HG02840 (cell line): ENCODE measurements around the gene TSPOAP1.
"Not testable (repeated sequence)": the region's sequence is repeated elsewhere in the genome, so short reads cannot be mapped to it uniquely, and the experiment has no call there.

Experiments used
- ATAC-seq: cut with Tn5 transposase; IDR thresholded peaks from one replicate; pipeline ENCODE4 v1.9.1; 2021; ENCODE audit warnings: mild to moderate bottlenecking, moderate library complexity, moderate number of reproducible peaks; ENCODE audit not compliant: unreplicated experiment, low FRiP score

The TSPOAP1 gene

DNA sequence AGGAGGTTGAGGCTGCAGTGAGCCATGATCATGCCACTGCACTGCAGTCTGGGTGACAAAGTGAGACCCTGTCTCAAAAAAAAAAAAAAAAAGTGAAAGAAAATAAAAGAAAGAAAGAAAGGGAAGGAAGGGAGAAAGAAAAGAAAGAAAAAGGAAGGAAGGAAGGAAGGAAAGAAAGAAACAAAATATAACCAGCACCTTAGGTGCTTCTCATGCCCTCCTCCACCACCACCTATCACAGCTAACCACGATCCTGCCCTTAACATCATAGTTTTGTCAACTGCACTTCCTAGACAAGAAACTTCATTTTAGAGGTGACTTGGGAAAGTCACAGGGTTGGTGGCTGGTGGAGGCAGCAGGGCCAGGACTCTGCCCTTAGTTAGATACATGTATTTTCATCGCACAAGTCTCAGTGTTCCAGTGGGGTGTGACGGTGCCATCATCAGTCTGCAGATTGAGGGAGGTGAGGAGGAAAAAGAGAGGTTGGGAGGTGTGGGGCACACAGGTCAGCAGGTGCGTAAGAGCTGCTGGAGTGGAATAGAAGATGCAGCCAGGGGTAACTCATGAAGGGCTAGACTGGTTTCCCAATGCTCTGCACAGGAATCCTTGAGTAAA lies 13.4 kb upstream of the TSPOAP1 start:
- no peak for ATAC-seq

DNA sequence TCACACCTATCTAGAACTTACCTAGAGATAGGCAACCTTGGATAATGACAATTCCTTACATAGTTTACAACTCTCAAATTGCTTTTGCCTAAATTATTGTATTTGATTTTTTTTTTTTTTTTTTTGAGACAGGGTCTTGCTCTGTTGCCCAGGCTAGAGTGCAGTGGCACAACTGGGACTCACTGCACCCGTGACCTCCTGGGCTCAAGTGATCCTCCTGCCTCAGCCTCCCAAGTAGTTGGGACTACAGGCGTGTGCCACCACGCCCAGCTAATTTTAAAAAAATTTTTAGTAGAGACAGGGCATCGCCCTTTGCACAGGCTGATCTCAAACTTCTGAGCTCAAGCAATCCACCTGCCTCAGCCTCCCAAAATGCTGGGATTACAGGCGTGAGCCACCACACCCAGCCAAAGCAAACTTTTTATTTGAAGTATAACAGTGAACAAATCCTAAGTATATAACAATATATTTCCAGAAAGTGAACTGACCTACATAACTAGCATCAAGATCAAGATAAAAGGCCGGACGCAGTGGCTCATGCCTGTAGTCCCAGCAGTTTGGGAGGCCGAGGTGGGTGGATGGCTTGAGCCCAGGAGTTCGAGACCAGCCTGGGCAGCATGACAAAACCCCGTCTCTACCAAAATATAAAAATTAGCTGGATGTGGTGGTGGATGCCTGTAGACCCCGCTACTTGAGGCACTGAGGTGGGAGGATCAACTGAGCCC lies 12.7 kb upstream of the TSPOAP1 start:
- ATAC-seq, result not testable (repeated sequence)

DNA sequence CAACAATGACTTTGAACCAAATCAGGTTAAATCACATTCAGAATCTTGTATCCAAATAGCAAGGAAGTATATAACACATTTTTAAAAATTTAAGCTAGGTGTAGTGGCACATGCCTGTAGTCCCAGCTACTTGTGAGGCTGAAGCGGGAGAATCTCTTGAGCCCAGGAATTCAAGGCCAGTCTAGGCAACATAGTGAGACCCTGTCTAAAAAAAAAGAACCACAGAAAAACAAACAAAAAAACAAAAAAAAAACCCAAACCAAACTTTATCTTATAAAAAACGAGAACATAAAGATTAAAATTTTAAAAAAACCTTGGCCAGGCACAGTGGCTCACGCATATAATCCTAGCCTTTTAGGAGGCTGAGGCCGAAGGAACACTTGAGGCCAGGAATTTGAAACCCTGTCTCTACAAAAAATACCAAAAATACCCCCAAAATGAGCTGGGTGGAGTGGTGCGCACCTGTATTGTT lies 11.8 kb upstream of the TSPOAP1 start:
- ATAC-seq, result no peak

DNA sequence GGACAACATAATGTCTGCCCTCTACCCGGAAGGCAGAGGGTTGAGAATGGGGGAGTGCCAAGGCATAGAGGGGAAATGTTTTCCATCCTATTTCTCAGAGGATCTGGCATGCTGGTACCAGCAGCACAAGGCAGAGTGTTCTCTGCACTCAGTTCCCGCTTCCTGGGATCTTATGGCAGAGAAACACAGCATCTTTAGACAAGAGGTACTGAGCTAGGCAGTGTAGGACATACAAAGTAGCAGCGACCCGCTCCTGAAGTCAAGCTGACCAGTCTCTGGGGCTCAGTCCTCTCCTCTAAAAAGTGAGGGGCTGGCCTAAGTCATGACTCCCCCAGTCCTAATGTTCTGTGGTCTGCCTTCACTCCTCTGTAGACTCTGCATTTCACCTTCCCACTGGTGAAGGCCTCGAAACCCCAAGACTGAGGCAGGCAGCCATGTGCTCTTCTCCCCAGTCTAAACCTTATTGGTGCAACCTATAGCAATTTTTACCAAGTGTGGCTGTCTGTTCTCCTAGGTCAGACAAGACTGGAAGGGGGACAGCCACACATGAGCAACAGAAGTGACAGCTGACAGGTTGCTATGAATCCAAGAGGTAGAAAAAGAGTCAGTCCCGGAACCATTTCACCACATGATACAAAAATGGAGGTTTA lies 11.3 kb upstream of the TSPOAP1 start:
- ATAC-seq, result no peak

DNA sequence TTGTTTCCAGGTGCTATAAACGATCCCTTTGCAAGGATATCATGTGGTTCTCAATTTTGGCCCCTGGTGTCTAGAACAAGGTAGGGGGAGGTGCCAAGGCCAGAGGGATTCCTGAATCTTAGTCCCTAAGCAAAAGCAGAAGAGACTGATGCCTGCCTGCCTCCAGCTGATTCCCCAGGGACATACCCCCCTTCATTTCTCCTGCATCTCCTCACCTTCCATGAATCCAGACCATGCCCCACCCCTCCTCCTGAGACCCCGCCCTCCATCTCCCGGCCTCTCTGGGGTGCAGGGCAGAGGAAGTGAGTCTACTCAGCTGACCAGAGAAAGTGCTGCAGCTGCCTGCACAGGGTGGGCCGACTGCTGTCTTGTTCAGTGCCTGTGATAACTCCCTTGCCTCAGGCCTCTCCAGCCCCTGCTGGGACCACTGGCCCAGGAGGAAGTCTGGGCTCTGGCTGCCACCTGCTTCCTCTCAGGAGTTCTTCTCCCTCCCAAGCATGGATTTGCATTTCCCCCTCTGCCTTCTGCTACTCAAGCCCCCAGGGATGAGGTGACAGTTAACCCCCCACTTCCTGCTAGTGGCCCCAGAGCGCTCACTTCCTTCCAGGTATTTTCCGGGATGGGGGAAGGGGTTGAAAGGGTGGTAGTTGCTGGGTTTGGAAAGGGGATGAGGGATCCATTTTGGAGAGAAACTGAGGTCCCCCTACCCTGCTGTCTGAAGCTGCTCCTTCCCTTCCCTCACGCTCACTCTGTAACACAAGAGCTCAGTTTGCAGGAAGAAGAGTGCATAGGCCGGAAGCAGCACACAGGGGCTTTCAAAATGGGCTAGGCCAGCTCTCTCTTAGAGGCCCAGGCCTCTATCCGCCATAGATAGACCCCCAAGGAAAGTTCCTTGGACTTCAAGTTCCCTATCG lies 10.5 kb upstream of the TSPOAP1 start:
- ATAC-seq, result no peak

DNA sequence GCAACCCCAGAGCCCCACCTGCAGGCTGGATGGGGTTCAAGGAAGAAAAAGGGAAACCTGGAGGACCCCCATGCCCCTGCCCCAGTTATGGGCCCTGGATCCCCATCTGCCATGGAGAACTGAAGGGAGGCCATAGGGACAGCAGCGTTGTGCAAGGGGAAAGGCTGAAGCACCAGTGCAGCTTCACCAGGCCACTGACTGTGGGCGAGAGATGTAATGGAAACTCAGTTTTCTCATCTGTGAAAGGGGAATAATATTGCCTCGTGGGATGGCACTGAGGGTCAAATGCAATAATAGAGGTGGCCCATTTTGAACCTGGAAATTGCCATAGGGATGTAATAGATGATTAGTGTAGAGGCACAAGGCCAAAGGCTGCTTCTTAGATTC lies 9.9 kb upstream of the TSPOAP1 start:
- ATAC-seq, result no peak

DNA sequence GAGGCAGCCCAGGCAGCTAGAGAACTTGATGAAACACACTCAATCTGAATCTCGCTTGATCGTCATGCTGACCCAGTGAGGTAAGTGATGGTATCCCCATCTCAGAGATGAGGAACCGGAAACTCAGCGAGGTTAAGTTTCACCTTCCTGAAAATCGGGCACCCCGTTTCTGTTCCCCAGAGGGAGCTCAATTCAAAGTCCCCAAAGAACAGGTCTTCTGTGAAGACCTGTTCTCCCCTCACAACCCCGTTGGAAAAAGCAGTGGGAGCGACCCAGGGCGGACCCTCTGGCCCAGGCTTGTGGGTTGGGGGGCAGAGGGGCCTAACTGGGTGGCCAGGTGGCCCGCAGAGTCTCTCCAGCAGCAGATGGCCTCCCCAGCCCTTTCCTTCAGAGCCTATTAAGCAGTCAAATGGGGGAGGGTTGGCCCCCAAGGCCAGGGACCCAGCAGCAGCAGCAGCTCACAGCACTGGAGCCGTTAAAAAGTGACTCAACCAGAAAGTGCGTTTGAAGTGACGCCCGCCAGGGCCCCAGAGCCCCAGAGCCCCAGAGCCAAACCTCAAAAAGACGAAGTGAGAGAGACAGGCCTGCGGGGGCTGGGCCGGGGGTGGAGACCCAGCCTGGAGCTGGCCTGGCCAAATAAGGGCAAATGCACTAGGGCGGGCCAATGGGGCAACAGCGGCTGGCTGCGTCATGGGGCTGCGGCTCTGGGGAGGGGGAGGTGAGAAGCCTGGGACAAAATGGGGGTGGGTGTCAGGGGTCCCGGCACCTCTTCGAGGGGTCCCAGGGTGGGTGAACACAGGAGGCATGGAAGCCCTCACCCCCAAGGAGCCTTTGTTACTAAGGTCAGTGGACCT lies 9.2 kb upstream of the TSPOAP1 start:
- peak; percentile 53 for ATAC-seq

DNA sequence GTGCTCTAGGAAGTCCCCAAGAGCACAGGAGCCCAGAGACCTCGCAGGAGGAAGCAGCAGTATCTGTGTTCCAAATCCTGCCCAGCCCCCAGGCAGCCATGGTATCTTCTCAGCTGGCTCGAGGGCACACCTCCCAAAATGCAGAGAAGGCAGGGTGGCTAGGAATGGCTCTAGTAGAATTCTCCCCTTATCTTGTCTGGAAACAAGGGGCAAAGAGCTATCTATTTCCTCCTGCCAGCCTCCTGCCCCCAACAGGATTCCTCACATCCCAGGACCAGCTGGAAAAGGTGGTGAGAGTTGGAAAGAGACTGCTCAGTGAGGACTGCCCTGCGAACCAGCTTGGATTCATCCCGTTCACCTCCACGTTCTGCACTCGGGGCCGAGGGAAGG lies 8.6 kb upstream of the TSPOAP1 start:
- no peak for ATAC-seq

DNA sequence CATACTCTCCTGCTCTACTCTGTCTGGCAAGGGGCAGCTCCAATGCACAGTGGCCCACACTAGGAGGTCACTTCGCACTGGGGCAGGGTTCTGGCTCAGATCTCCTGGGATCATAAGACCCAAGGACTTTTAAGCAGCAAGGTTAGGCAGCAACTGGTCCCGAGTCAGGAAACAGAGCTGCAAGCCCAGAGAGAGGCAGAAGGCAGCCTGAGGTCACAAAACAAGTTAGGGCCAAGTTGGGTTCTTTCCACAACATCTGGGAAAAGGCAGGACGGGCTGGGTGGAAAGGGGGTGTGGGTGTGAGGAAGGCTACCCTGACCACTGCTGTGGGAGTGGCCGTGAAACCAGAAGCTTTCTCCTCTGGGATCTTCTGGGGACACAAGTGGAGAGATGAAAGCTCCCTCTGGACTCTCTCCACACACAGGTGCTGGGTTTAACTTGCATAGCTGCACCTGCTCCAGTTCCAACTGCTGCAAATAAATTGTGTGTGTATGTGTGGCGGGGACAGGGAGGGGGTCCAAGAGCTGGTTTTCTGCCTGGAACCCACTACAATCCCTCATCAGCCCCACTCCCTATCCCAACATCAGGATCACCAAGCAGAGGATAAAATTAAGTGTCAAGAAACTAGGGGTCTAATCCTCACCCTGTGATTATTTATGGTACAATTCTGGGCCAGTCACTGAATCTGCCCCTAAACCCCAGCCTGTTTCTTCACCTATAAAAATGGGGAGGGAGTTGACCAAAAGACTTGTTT lies 8.0 kb upstream of the TSPOAP1 start:
- ATAC-seq, result no peak

DNA sequence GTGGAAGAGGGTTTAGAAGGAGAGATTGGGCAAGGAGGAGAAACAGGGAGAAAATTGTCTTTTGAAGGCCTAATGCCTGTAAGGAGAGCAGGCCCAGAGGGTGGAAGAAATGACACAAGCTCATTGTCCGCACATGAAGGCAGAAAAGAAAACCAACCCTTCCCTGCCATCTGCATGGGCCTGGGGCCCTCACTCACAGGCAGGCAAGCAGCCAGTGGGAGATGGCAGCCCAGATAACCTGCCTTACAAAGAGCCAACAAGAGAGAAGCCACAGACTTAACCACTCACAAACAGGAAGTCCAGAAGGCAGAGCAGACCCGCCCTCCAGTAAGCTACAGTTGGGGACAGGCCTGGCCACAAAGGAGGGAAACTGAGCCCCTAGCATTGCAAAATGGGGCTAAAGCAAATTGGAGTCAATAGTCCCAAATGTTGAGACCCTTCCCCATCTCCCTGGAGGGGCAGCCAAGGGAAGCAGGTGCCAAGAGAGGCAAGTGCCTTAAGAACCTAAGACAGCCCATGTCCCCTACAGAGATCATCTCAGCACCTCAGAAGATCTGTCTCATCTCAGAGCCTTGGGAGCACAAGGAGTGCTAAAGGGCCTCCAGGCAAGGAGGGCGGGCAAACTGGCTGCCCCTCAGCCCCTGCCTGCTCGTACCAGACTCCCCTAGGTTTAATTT lies 7.3 kb upstream of the TSPOAP1 start:
- ATAC-seq, result no peak

DNA sequence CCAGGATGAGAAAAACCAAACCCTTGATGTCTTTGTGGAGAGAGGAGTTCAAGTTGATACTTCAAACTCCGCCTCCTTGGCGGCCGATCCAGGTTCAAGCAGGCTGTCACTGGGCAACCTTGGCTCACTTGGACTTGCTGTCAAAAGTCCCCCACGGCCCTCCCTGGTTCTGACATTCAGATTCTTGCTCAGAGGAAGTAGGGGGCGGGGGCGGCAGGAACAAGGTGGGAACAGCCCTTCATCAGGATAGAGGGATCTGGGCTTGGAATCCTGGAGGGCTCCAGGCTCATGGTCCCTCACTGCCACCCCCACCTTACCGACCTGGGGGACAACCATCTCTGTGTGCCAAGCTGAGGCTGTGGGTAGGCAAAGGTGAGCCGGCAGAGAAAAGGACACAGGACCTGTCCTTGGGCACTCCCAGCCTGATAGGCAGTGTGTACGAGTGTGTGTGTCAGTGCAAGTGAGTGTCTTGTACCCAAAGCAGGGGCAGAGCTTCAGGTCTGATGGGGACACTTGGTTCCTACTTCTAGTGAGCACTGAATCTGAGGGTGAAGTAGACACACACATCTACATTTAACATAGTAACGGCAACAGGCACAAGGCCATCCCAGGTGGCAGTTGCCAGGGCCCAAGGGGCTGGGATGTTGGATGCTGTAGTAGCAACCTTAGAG lies 6.6 kb upstream of the TSPOAP1 start:
- no peak for ATAC-seq

DNA sequence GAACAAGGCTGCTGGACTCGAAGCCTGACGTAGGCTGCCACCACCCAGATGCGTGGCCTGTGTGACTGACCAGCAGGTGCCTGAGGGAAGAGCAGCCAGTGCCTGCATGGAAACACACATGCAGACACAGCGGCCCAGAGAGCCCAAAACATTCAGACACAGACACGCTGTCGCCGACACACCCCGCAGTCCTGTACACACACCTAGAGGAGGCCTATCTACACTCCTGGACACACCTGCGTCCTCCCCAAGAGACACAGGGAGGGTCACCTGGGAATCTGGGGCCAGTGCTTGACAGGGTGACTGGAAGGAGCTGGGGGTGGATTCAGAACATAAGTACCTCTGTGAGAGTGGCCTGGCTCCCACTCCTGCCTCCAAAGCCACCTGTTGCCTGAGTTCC lies 6.1 kb upstream of the TSPOAP1 start:
- ATAC-seq, result no peak

DNA sequence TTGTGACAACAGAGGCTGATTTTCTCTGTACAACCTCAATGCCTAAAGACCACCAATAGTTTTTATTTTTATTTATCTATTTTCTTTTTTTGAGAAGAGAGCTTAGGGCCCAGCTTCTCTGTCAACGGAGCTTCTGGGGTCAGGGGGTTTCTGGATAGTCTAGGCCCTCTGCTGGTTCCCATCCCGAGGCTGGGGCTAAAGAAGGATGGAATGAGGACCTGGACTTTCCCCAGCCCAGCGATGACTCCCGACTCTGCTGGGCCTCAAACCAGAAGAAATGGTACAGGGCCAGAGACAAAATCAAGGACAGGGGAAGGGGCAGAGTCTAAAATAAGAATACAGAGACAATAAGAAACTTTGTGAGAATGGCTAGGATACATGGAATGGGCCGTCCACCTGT lies 5.7 kb upstream of the TSPOAP1 start:
- no peak for ATAC-seq

DNA sequence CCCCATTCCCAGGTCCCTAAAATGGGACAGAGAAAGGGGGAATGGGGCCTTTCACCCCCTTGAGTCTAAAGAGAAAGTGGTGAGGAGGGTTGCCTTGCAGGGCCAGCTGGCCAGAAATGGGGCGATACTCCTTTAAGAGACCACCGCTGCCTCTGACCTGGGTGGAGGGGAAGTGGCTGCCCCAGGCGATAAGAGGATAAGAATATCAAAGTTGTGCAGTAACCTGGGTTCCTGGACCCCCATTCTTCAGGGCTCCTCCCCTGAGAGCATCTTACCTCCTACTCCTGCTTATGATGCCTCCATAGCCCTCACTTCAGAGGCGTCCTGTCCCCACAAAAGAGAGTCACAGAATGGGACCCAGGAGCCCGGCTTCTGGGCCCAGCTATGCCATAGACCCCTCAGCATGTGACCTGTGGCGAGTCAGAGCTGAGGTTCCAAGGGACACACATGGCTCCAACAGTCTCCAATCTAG lies 5.2 kb upstream of the TSPOAP1 start:
- no peak for ATAC-seq

DNA sequence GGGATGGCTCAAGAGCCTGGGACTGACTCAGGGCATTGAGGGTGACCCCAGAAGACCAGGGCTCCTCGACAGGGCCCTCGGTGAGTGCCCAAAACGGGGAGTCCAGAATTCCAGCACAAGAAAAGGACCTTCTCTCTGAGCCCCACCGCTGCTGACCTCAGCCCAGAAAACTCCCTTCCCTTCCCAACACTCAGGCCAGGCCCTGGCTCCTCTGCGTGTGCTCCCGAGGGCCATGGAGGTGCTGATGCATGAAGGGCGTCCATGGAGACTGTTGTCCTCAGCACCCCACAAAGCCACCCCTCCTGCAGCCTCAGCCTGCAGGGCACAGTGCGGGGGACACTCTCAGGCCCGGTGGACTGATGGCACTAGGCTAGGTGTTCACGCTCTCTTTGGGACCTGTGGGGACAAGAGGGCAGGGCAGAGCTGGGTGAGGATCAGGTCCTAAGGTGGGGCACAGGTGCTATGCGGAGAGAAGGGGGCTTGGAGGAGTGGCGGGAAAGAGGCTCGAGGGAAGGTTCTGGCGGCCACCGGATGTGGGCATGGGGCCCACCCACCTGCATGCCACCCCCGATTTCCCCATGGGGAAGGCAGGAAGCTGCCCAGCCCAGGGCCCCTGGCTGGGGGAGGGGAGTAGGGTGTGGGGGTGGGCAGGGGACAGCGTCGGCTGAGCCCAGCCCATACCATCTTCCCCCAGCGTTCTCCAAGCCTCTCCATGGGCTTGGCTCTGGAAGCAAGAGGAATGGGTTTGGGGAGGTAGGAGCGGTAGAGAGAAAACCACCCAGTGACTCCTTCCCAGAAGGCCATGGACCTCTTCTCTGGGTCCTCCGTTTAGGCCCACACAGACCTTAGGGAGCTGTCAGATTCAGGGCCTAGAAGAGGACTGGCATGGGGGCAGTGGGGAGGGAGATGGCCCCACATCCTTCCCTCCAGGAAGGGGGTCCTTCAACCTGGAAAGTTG lies 4.5 kb upstream of the TSPOAP1 start:
- no peak for ATAC-seq

DNA sequence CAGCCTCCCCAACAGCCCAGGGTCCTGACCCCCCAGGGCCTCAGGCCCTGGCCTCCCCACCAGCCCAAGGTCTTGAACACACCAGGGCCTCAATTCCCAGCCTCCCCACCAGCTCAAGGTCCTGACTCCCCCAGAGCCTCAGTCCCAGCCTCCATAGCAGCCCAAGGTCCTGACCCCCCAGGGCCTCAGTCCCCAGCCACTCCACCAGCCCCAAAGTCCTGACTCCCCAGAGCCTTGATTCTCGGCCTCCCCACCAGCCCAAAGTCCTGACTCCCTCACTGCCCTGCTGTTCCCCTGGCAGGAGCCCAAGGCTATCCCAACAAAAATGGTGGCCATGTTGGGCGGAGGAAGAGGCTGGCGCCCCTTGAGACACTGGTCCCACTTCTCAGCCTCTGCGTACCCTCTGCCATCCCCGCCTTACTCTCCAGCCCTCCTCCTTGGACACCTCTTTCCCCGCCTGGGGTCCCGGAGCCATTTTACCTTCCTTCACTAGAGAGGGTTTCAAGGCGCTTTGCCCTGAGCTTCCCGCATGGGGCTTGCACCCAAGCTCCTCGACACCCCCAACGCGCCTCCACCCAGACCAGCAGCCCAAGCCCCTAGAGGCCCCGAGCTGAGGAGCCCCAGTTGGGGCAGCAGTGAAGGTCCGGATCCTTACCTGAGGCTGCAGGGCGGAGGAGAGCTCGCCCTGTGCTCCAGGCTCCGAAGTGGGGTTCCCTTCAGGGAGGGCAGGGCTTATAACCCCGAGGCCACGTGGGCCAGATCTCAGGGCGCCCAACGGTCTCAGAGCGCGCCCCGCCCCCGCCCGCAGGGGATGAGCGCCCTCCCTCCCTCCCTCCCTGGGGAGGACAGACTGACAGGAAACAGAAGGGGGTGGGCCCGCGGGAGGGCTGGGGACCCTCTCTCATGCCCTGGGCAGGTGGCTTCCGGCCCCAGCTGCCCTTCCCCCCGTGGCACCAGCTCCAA lies 3.5 kb upstream of the TSPOAP1 start:
- ATAC-seq, result peak; percentile 19
